ENCODE results near the gene DPF3.

The DPF3 gene

DNA sequence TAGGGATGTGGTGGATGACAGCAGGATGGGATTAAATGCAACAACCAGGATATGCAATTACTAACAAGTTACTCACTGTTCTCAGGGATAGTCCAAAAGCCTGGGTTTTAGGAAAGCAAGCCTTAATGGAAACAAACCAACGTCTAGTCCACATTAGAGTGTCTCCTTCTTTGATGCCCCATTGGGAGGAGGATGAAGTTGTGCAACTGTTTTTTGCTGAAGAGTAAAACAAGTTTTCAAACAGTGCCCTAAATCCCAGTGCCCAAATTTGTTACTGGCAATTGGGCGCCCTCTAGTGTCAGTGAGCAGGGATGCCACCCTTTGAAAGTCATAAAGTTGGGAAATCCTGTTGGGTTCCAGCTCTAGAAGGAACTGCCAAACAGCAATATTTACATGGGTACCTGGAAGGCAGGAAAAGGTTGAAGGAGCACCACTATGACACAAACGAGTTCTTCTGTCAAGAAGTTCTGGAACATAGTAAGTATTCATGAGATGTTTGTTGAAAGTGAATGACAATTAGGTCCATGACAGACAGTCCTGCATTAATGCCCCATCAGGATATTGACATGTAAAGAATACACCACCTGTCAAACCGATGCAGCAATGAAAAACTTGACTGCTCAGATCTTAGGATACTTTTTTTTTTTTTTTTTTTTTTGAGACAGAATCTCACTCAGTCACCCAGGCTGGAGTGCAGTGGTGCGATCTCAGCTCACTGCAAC, 11.1 kb upstream of the DPF3 start:
- peak; percentile 77 for DNase-seq (ENCODE audit: low spot score)

- DNase-seq (ENCODE audit: low spot score) = no peak
Observed at GRCh38 chr14:72904218-72904617, 10.3 kb upstream of the DPF3 start.

DNA sequence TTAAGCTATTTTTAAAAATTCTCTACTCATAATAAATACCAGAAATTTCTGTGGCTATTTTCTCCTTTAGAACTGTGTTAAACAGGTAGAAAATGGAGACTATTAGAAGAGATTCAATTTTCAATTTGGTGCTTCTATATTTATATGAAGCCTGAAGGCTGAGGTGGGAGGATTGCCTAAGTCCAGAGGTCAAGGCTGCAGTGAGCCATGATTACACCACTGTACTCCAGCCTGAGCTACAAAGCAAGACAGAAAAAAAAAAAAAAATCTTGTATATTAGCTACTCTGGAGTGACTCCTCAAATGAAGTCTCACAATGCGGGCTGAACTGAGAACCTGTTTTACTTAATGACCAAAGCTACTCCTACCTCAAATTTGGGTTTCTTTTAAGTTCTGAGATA, 9.8 kb upstream of the DPF3 start:
- no peak for DNase-seq (ENCODE audit: low spot score)

GRCh38 chr14:72902801-72903530, 9.1 kb upstream of the DPF3 start:
- DNase-seq (ENCODE audit: low spot score) = no peak

GRCh38 chr14:72901361-72901760, 7.5 kb upstream of the DPF3 start:
- no peak for DNase-seq (ENCODE audit: low spot score)

DNA sequence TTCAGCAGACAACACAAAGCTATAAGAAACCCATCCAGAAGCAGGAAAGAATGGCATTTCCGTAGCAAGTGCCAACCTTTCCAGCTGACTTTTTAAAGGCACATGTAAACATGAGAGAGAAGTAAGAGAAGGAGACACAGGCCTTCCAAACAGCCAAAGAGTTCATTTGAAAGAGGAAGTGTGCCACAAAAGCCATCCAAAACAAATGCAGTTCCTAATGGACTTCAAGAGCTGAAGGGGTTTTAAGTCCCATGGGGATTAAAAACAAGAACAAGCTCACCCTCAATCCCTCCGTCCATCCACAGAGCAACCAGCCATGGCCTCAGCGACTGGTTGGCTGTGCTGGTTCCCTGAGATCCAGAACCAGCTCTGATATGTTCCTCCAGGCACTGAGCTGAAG, 4.5 kb upstream of the DPF3 start:
- no peak for DNase-seq (ENCODE audit: low spot score)

GRCh38 chr14:72894623-72895378, 900 bp upstream of the DPF3 start:
- DNase-seq (ENCODE audit: low spot score) = no peak

DNA sequence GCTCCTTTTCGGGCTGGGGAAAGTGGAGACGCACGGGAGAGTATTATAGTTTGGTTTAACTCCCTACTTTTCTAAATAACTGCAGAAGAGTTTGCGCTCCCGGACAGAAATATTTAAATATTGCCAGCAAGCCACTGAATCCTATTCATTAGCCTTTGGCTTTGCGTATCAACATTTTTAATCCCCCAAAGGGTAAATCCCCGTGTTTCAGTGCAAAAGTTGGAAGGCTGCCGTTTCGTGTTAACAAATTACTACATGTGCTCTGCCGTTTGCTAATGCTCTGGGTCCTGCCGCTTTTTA, 372 bp upstream of the DPF3 start:
- no peak for DNase-seq (ENCODE audit: low spot score)

DNA sequence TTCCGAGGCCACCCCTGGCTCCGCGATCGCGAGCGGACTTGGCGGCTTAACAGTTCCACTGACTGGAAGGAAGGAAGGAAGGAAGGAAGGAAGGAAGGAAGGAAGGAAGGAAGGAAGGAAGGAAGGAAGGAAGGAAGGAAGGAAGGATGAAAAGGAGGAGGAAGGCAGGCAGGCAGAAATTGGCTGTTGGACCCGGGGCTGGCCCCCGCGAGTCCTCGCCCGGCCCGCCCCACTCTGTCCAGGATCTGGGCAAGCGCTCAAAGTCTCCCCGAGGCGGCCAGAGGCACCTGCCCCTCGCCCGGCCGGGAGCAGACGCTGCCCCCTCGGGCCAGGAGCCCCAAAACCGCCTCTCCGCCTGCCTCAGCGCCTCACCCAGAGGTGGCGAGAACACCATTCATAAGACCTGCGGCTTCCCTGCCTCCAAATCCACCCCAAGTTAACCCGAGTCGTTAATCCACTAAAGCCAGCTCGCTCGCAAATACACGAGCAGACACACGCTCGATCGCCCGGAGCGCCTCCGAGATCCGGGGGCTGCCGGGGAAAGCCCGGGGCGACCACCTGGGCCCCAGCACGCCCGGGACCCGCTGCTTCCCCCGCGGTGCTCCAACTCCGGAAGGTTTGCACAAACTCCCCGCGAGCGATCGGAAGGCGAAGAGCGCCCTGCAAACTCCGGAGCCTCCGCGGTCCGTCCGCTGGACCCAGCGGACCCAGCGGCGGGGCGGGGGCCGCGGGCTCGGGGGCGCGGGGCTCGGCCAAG, 844 bp downstream of the DPF3 start:
- DNase-seq (ENCODE audit: low spot score) = no peak

GRCh38 chr14:72892103-72892878, 1.6 kb downstream of the DPF3 start:
- DNase-seq (ENCODE audit: low spot score) = no peak

DNA sequence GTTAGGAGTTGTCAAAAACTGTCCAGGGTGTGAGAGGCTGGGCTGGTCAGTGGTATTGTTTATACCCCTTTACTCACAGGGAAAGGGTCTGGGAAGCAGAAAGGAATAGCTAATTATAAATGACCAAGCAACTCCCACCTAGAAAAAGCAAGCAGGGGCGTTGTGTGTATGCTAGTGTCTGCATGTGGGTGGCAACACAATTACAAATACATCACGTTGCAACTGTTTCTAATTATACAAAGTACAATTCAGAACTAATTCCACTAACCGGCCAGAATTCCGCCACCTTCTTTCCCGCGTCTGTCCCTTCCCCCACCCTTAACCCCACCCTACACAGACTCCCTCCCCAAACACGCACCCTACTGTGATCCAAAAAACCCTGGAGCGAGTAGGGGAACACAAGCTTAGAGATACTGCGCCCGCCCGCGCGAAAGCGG, 2.2 kb downstream of the DPF3 start:
- DNase-seq (ENCODE audit: low spot score) = no peak

- no peak for DNase-seq (ENCODE audit: low spot score)
Observed at GRCh38 chr14:72889366-72889765, 4.5 kb downstream of the DPF3 start.

DNA sequence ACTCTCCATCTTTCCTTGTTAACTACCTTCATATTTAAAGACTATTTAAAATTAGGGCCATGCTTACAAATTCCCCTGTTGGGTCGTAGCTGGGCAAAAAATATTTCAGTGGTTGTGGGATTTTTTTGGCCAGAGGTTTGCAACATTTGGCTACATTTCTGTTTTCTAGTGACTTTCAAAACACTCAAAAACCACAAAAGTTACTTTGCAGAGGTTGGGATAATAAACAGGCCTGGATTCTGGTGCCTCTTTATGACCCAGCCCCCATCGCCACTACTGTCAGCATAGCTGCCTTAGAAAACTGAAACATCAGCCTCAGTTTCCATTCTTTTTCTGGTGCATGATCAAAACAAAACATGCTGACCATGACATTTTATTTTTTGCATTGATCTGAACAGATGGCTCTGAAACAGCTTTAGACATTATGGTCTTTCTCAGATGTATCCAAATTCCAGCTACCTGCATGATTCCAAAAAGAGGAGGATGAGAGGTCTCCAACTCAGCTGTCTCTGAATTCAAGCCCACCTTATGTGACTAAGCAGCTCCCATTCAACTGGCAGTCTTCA, 5.2 kb downstream of the DPF3 start:
- no peak for DNase-seq (ENCODE audit: low spot score)

DNA sequence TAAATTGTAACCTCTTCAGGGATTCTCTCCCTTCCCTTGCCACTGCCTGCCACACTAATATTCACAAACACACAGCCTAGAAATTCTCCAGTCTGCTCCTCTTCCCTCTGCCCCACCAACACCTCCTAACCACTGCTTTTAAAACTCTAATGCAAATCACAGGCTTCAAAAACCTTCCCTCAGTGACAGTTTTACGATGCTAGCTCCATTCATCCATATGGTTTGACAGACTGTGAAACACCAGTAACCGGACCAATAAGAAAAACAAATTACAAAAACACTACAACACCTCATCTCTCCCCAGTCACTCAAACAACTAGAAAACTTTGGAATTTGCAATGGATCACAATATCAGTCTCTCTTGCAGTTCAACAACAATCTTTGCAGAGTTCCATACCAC, 5.7 kb downstream of the DPF3 start:
- no peak for DNase-seq (ENCODE audit: low spot score)

GRCh38 chr14:72887514-72887913, 6.4 kb downstream of the DPF3 start:
- no peak for DNase-seq (ENCODE audit: low spot score)

DNA sequence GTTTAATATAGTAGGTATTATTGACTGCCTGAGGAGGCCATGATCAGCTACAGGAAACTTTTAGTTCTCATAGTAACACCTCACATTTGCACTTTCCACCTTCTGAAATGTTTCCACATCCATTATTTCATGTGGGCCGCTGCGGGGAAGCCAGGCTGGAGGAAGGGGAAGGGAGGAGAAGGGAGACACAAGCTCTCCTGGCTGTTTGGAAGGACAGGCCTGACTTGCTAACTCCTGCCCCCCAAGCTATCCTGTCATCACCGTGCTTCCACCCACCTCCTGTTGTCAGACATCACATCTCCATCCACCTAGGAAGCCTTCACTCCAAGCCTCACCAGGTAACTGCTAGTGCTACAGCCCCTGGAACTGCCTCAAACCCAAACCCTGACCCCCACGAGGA, 9.5 kb downstream of the DPF3 start:
- no peak for DNase-seq (ENCODE audit: low spot score)

GRCh38 chr14:72883961-72884360, 9.9 kb downstream of the DPF3 start:
- no peak for DNase-seq (ENCODE audit: low spot score)

DNA sequence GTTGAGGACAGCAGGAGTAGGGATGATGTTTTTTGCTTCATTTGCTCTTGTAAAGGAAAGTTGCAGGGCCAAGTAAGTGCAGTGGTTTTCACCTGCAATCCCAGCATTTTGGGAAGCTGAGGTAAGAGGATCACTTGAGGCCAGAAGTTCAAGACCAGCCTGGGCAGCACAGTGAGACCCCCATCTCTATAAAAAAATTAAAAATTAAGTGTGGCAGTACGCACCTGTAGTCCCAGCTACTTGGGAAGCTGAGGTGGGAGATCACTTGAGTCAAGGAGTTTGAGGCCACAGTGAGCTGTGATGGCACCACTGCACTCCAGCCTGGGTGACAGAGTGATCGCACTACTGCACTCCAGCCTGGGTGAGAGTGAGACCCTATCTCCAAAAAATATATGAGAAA, 10.8 kb downstream of the DPF3 start:
- DNase-seq (ENCODE audit: low spot score) = no peak

GRCh38 chr14:72882463-72882862, 11.4 kb downstream of the DPF3 start:
- no peak for DNase-seq (ENCODE audit: low spot score)

- DNase-seq (ENCODE audit: low spot score) = no peak
Observed at GRCh38 chr14:72882047-72882446, 11.9 kb downstream of the DPF3 start.

DNA sequence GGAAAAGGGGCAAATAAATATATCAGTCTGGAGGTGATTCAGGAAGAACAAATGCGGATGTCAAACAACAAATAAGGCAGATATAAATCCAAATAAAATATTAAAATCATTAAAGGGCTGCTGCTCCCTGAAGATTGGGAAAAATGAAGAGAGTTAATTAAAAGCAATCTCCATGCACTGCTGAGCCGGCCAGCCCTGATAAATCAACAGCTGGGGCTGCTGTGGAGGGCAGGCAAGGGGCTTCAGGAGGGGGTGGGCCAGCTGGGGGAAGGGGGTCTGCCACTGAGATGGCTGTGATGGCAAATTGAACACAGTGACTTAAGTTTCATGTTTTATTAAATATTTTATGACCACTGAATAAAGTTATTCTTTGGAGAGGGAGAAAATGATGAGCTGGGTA, 12.4 kb downstream of the DPF3 start:
- DNase-seq (ENCODE audit: low spot score) = no peak

Data from CD4-positive, alpha-beta T cell treated with Interleukin-15 for 4 hours (primary cell).